Loucy (cell line): ENCODE results near the gene GSTT2B.

ENCODE experiments used
- H2AFZ ChIP-seq: fragments of 200-600 bp; sonication (generic); 2 replicates; pipeline ENCODE4 v1.6.0; 2016; ENCODE audit warnings: antibody characterized with exemption, mild to moderate bottlenecking, low read length, moderate library complexity
- H3F3A ChIP-seq: fragments of 200-600 bp; 2 replicates; pipeline ENCODE4 v1.6.0; 2016; ENCODE audit warnings: antibody characterized with exemption, low read depth, mild to moderate bottlenecking
- H3K27me3 ChIP-seq: fragments of 200-600 bp; sonication (generic); 2 replicates; pipeline ENCODE4 v1.6.1; 2014; ENCODE audit warnings: low read length, mild to moderate bottlenecking; ENCODE audit not compliant: insufficient read depth, poor library complexity, severe bottlenecking
- H3K36me3 ChIP-seq: fragments of 200-600 bp; sonication (generic); 2 replicates; pipeline ENCODE4 v1.6.1; 2016; ENCODE audit warnings: low read length; ENCODE audit not compliant: insufficient read depth
- H3K4me1 ChIP-seq: fragments of 200-600 bp; sonication (generic); 2 replicates; pipeline ENCODE4 v1.5.1; 2014; ENCODE audit warnings: low read length, mild to moderate bottlenecking; ENCODE audit not compliant: insufficient read depth, poor library complexity, severe bottlenecking
- H3K4me2 ChIP-seq: fragments of 200-600 bp; sonication (generic); 2 replicates; pipeline ENCODE4 v1.6.0; 2014; ENCODE audit warnings: antibody characterized with exemption, low read length, low read depth, mild to moderate bottlenecking; ENCODE audit not compliant: poor library complexity, severe bottlenecking
- H3K4me3 ChIP-seq: fragments of 200-600 bp; sonication (generic); 2 replicates; pipeline ENCODE4 v1.5.1; 2014; ENCODE audit warnings: low read length, mild to moderate bottlenecking, mixed read lengths; ENCODE audit not compliant: poor library complexity, severe bottlenecking
- H3K79me2 ChIP-seq: fragments of 200-600 bp; sonication (generic); 2 replicates; pipeline ENCODE4 v1.6.1; 2014; ENCODE audit warnings: low read length; ENCODE audit not compliant: insufficient read depth
- H3K9ac ChIP-seq: fragments of 200-600 bp; sonication (generic); 2 replicates; pipeline ENCODE4 v1.6.0; 2014; ENCODE audit warnings: mild to moderate bottlenecking, low read depth, low read length, moderate library complexity; ENCODE audit not compliant: poor library complexity, severe bottlenecking
- H3K9me2 ChIP-seq: fragments of 200-600 bp; sonication (generic); replicated peaks from 2 replicates; pipeline ENCODE4 v1.6.1; 2016; ENCODE audit warnings: low read depth, low read length, mixed read lengths
- H3K9me3 ChIP-seq: fragments of 200-600 bp; sonication (generic); 2 replicates; pipeline ENCODE4 v1.6.1; 2014; ENCODE audit warnings: mild to moderate bottlenecking, antibody characterized with exemption, low read length, low read depth; ENCODE audit not compliant: insufficient read depth
- H4K20me1 ChIP-seq: fragments of 200-600 bp; sonication (generic); 2 replicates; pipeline ENCODE4 v1.6.0; 2014; ENCODE audit warnings: antibody characterized with exemption, low read length, mild to moderate bottlenecking; ENCODE audit not compliant: insufficient read depth, poor library complexity, severe bottlenecking
- CTCF ChIP-seq: fragments of 200-600 bp; sonication (generic); conservative IDR thresholded peaks from 2 replicates; pipeline ENCODE4 v1.5.1; 2014; ENCODE audit warnings: mild to moderate bottlenecking, antibody characterized with exemption, low read length
- EZH2phosphoT487 ChIP-seq: fragments of 200-600 bp; IDR thresholded peaks from 2 replicates; pipeline ENCODE4 v1.6.1; 2018; ENCODE audit warnings: antibody characterized with exemption, mild to moderate bottlenecking, moderate library complexity, borderline replicate concordance

GSTT2B gene

GRCh38 chr22:24006914-24007214 lies 45.9 kb upstream of the GSTT2B start:
- TF ChIP-seq EZH2phosphoT487 (no peak), CTCF (no peak)
- H3K27me3 ChIP-seq = no peaks in the 10 kb centered on the region
- H3K79me2 ChIP-seq = peaks cover 5% of the 10 kb centered on the region
- no peak overlapping the region for H3K4me3 ChIP-seq
- H3K9ac ChIP-seq = no peak overlapping the region
- no peaks in the 10 kb centered on the region for H3K9me3 ChIP-seq
- H2AFZ ChIP-seq = no peak overlapping the region
- no peaks in the 10 kb centered on the region for H3K36me3 ChIP-seq
- peaks cover 2% of the 10 kb centered on the region for H4K20me1 ChIP-seq
- no peak overlapping the region for H3K4me2 ChIP-seq
- H3K4me1 ChIP-seq = peaks cover 3% of the 10 kb centered on the region
- no peaks in the 10 kb centered on the region for H3F3A ChIP-seq
- no peaks in the 10 kb centered on the region for H3K9me2 ChIP-seq

DNA sequence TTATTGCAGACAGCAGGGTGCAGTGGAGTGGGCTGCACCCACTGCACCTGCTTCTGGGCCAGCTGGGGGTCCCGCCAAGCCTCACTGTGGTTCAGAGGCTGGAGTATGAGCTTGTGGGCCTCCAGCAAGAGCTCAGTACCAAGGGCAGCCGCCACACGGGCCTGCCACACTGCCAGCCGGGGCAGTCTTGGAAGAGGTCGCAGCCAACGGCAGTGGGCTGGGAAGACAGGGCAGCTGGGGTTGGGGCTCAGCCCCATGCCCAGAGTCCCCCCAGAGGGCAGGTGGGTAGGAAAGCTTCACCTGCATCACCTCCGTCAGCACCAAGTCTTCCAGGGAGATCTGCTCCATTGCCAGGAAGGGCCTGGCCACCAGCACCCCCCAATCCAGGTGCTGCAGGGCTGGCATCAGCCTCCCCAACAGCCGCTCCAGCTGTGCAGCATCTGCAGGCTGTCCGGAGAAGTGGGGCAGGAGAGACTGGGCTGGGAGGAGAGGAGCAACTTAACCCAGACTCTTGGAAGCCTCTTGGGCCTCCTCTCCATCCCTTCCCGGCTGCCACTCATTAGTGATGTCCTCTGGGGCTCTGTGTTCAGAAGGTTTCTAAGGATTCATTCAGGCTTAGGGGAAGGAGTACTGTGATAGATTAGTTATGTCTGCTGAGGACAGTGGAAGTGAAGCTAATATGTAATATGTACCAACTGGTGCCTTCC lies 45.4 kb upstream of the GSTT2B start:
- Histone ChIP-seq H3K4me2 (no peak overlapping the region), H3K79me2 (no peaks in the 10 kb centered on the region), H2AFZ (no peak overlapping the region), H3K4me3 (no peak overlapping the region), H3F3A (no peaks in the 10 kb centered on the region), H3K9me3 (no peaks in the 10 kb centered on the region), H3K36me3 (no peaks in the 10 kb centered on the region), H3K9ac (no peak overlapping the region), H3K27me3 (no peaks in the 10 kb centered on the region), H3K9me2 (no peaks in the 10 kb centered on the region), H3K4me1 (no peaks in the 10 kb centered on the region), H4K20me1 (no peaks in the 10 kb centered on the region)
- no peak for TF ChIP-seq CTCF
- no peak for TF ChIP-seq EZH2phosphoT487

DNA sequence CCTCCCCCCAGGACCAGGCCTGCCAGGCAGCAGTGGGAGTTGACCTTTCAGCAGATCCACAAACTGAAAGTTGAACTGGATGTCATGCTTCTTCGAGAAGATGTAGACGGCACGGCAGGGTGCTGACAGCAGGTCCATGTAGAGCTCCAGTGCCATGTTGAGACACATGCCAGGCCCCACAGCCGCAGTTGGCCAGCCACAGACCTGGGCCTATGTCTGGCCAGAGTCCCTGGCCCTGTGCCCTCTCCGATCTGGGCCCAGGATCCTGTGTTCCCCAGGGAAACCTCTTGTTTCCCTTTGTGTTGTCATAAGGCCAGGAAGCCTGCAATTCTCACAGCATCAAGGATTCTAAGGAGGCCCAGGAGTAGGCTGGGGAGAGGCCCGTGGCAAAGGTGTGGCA lies 44.2 kb upstream of the GSTT2B start, which contains the start of gene GSTT4:
GSTT4 (minus strand) TSS at position 253 of the 400 bp plus-strand sequence; CDS start at position 156, 97 bp downstream.
- Histone ChIP-seq H3K9me3 (no peaks in the 10 kb centered on the region), H3K36me3 (no peaks in the 10 kb centered on the region), H3K4me3 (no peak within 1 kb of the TSS), H4K20me1 (no peaks in the 10 kb centered on the region), H3K27me3 (no peaks in the 10 kb centered on the region), H3K79me2 (no peaks in the 10 kb centered on the region), H3K4me2 (no peak within 1 kb of the TSS), H3K4me1 (no peaks in the 10 kb centered on the region), H3K9me2 (no peaks in the 10 kb centered on the region), H3K9ac (no peak within 1 kb of the TSS), H3F3A (no peaks in the 10 kb centered on the region), H2AFZ (no peak within 1 kb of the TSS; the same call in 1 of the 2 replicates)
- TF ChIP-seq EZH2phosphoT487 = no peak
- TF ChIP-seq CTCF = no peak
